ENCODE results near the gene AIMP1. TPM values are rescaled to one million over a fixed set of nuclear protein-coding genes. Genes with fewer than 3 reads are reported as not detected.
A peak's percentile ranks its signal among the peaks of the same experiment; 100 is the strongest.

Gene AIMP1
- total and polyA plus RNA-seq, 2 of the 13 experiments (the other 11 are each of a cell fraction or from before 2014, with no cell fraction given), result 28.6 to 82.9 TPM

DNA sequence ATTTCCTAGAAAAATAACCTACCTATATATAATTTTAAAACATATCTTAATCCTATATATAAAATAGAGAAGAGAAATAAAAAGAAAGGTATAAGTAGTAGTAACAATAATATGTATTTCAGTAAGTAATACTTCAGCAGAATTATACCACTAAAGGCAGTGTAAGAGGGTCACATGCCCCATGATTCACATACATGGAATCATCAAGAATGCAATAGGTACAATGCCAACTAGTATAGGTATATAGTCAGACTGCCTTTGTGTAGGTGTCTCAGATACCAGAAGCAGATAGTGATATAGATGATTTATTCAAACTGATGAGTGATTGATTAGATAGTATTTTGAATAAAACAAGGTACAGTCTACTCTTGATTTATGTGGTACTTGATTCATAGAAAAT lies 9.4 kb downstream of the AIMP1 start (continued):
- TF ChIP-seq, protein P1, sequence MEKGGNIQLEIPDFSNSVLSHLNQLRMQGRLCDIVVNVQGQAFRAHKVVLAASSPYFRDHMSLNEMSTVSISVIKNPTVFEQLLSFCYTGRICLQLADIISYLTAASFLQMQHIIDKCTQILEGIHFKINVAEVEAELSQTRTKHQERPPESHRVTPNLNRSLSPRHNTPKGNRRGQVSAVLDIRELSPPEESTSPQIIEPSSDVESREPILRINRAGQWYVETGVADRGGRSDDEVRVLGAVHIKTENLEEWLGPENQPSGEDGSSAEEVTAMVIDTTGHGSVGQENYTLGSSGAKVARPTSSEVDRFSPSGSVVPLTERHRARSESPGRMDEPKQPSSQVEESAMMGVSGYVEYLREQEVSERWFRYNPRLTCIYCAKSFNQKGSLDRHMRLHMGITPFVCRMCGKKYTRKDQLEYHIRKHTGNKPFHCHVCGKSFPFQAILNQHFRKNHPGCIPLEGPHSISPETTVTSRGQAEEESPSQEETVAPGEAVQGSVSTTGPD (CRISPR knock-in tag; IDR thresholded peaks at IDR 0.05), result no peak
- no peak for TF ChIP-seq ONECUT2 (CRISPR knock-in tag; IDR thresholded peaks at IDR 0.05)
- TF ChIP-seq, protein P2, sequence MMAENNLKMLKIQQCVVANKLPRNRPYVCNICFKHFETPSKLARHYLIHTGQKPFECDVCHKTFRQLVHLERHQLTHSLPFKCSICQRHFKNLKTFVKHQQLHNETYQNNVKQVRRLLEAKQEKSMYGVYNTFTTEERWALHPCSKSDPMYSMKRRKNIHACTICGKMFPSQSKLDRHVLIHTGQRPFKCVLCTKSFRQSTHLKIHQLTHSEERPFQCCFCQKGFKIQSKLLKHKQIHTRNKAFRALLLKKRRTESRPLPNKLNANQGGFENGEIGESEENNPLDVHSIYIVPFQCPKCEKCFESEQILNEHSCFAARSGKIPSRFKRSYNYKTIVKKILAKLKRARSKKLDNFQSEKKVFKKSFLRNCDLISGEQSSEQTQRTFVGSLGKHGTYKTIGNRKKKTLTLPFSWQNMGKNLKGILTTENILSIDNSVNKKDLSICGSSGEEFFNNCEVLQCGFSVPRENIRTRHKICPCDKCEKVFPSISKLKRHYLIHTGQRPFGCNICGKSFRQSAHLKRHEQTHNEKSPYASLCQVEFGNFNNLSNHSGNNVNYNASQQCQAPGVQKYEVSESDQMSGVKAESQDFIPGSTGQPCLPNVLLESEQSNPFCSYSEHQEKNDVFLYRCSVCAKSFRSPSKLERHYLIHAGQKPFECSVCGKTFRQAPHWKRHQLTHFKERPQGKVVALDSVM (CRISPR knock-in tag; IDR thresholded peaks at IDR 0.05), result no peak

DNA sequence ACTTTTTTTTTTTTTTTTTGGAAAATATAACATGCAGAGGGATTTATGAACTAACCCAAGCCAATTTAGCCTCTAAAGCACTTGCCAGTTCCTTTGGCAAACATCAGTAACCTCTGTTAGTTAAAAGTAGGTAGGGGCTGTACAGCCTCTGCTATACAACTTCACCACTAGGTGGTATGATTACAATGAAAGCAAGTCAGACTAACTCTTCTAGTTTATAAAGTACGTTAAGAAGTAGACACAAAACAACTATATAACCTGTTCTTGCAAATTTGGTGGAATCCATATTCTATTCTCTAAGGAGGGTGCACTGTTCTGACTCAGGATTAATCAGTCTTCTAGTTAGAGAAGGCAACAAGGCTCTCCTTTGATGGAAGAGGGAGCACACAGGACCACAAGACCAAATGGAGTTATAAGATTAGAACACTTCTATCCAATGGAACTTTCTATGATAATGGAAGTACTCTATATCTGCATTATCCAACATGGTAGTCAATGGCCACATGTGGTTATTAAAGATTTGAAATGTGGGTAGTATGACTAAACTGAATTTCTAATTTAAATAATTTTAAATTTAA lies 12.8 kb downstream of the AIMP1 start:
- no peaks in the 10 kb centered on the region for H3K9me3 ChIP-seq (ENCODE audit: low read length)

More for the DNA sequence above, 12.8 kb downstream of the AIMP1 start:
- Histone ChIP-seq H3K36me3 (replicated peaks in 1 of 2; ENCODE audit: control insufficient read depth in 1 of 2, insufficient read depth in 2 of 2, low read length in 2 of 2) (peaks cover 7 to 53% of the 10 kb centered on the region in 2 experiments; a peak in 4 of 5 replicates), H3K27me3 (ENCODE audit: control insufficient read depth in 1 of 2, insufficient read depth in 2 of 2, low read length in 2 of 2) (no peaks in the 10 kb centered on the region), H2AFZ (ENCODE audit: low read length) (no peak overlapping the region), H3K27ac (ENCODE audit: extremely low read length, insufficient read depth, low read length) (peak overlapping the region; percentile 26), H3K4me2 (ENCODE audit: low read depth, low read length) (no peak overlapping the region), H3K4me3 (replicated peaks in 1 of 3; ENCODE audit: insufficient read depth in 1 of 3, low read depth in 2 of 3, low read length in 3 of 3) (no peak overlapping the region), H3K9ac (ENCODE audit: insufficient read depth, low read depth, low read length) (no peak overlapping the region), H4K20me1 (ENCODE audit: insufficient read depth, low read length) (no peaks in the 10 kb centered on the region), H3K79me2 (ENCODE audit: insufficient read depth, low read length) (peaks cover 3% of the 10 kb centered on the region), H3K4me1 (ENCODE audit: insufficient read depth, low read length) (peaks cover 23% of the 10 kb centered on the region)
- WGBS (ENCODE audit: low lambda C conversion rate), result 43% methylated on average over 1 of the region's 1 CpG
- POLR2A ChIA-PET, result interaction anchor here (0.7 to 1.4 kb wide), 5 partner anchors 9 to 65 kb away, joined by 3 to 6 read pairs (median 4); no protein-coding TSS in a partner anchor
- CTCF ChIA-PET (ENCODE audit: low intra/inter-chr PET ratio, low total read pairs), result interaction anchor here (0.6 to 0.9 kb wide), 3 partner anchors 40 to 172 kb away, joined by 3 to 5 read pairs (median 4); no protein-coding TSS in a partner anchor
- FAIRE-seq (peak; percentile 68), DNase-seq (ENCODE audit: low spot score) (peak; percentile 57), ATAC-seq (peak; percentile 97)
- intact Hi-C loops (cut with micrococcal nuclease; ENCODE audit: unreplicated experiment), result loop anchor here (2.0 to 5.0 kb wide), 3 partner anchors 62 to 568 kb away; no protein-coding TSS in a partner anchor
- in situ Hi-C loops (cut with HindIII; ENCODE audit: extremely low pct_ligation_motif_present, low pct_unique_long_range_greater_than_20kb), result no loop called here
- TF ChIP-seq HMG20B (CRISPR knock-in tag; conservative IDR thresholded peaks at IDR 0.05) (no peak), SMC3 (IDR thresholded peaks at IDR 0.05; ENCODE audit: low read length) (peak; percentile 43; the same call in 1 of the 2 replicates), STAG1 (CRISPR knock-in tag; IDR thresholded peaks at IDR 0.05) (peak; percentile 48), GATAD2A (CRISPR knock-in tag; IDR thresholded peaks at IDR 0.05) (0 out of 2 replicates have a peak, but pooled peaks have one; percentile 44), SP140L (CRISPR knock-in tag; IDR thresholded peaks at IDR 0.05; ENCODE audit: borderline replicate concordance) (0 out of 2 replicates have a peak, but pooled peaks have one; percentile 38), ZFP36L2 (CRISPR knock-in tag; IDR thresholded peaks at IDR 0.05) (no peak), U2AF1 (optimal IDR thresholded peaks at IDR 0.05; ENCODE audit: low read depth, low read length) (no peak)
- TF ChIP-seq, protein P3, sequence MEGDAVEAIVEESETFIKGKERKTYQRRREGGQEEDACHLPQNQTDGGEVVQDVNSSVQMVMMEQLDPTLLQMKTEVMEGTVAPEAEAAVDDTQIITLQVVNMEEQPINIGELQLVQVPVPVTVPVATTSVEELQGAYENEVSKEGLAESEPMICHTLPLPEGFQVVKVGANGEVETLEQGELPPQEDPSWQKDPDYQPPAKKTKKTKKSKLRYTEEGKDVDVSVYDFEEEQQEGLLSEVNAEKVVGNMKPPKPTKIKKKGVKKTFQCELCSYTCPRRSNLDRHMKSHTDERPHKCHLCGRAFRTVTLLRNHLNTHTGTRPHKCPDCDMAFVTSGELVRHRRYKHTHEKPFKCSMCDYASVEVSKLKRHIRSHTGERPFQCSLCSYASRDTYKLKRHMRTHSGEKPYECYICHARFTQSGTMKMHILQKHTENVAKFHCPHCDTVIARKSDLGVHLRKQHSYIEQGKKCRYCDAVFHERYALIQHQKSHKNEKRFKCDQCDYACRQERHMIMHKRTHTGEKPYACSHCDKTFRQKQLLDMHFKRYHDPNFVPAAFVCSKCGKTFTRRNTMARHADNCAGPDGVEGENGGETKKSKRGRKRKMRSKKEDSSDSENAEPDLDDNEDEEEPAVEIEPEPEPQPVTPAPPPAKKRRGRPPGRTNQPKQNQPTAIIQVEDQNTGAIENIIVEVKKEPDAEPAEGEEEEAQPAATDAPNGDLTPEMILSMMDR (CRISPR knock-in tag; IDR thresholded peaks at IDR 0.05), result peak; percentile 69
- BruUV-seq (replicated peaks), result no TSS peak

All from HepG2 (cell line).